OCI-LY3 (cell line): Measurements from ENCODE around the gene CES1.
"Not testable (repeated sequence)": the region's sequence is repeated elsewhere in the genome, so short reads cannot be mapped to it uniquely, and the experiment has no call there.

ENCODE experiments used
- H2AFZ ChIP-seq: fragments of 200-600, 300-600 bp; shearing (Covaris generic); 2 replicates; pipeline ENCODE4 v1.6.0; 2014; ENCODE audit warnings: antibody characterized with exemption, low read depth, low read length
- H3K27ac ChIP-seq: fragments of 200-600, 300-600 bp; sonication (generic); 2 replicates; pipeline ENCODE4 v1.5.1; 2014; ENCODE audit warnings: mild to moderate bottlenecking, low read length, moderate library complexity, mixed read lengths
- H3K27me3 ChIP-seq: fragments of 200-600, 300-600 bp; sonication (generic); 2 replicates; pipeline ENCODE4 v1.6.1; 2014; ENCODE audit warnings: low read depth, low read length, mixed read lengths
- H3K36me3 ChIP-seq: fragments of 200-600, 300-600 bp; sonication (generic); replicated peaks from 2 replicates; pipeline ENCODE3; 2014; ENCODE audit warnings: low read depth, low read length, mixed read lengths
- H3K4me1 ChIP-seq: fragments of 300-600, 200-600 bp; sonication (generic); 2 replicates; pipeline ENCODE4 v1.6.1; 2014; ENCODE audit warnings: low read length, mixed read lengths
- H3K4me2 ChIP-seq: fragments of 200-600, 300-600 bp; sonication (generic); 2 replicates; pipeline ENCODE4 v1.6.1; 2014; ENCODE audit warnings: low read length, mixed read lengths
- H3K4me3 ChIP-seq: fragments of 300-600, 200-600 bp; sonication (generic); 2 replicates; pipeline ENCODE4 v1.5.1; 2014; ENCODE audit warnings: antibody characterized with exemption, mild to moderate bottlenecking, low read length, moderate library complexity
- H3K79me2 ChIP-seq: fragments of 300-600, 200-600 bp; shearing (Covaris generic); 2 replicates; pipeline ENCODE4 v1.6.1; 2014; ENCODE audit warnings: mild to moderate bottlenecking, low read length, mixed read lengths
- H3K9ac ChIP-seq: fragments of 300-600, 200-600 bp; shearing (Covaris generic); 2 replicates; pipeline ENCODE4 v1.6.0; 2014; ENCODE audit warnings: mild to moderate bottlenecking, low read length, moderate library complexity
- H3K9me3 ChIP-seq: fragments of 200-600, 300-600 bp; shearing (Covaris generic); 2 replicates; pipeline ENCODE4 v1.6.1; 2014; ENCODE audit warnings: low read length, mixed read lengths; ENCODE audit not compliant: insufficient read depth
- H4K20me1 ChIP-seq: fragments of 200-600, 300-600 bp; sonication (generic); 2 replicates; pipeline ENCODE4 v1.6.1; 2016; ENCODE audit warnings: low read length, mixed read lengths; ENCODE audit not compliant: insufficient read depth
- EZH2phosphoT487 ChIP-seq: fragments of 200-600 bp; shearing (Covaris generic); IDR thresholded peaks from 2 replicates; pipeline ENCODE4 v1.6.1; 2018; ENCODE audit warnings: antibody characterized with exemption, mixed run types, low read depth
- TF ChIP-seq, protein P1 (sequence below): fragments of 200-600, 300-600 bp; sonication (generic); IDR thresholded peaks from 2 replicates; pipeline ENCODE4 v1.5.1; 2014; ENCODE audit warnings: antibody characterized with exemption, low read length, low read depth

Gene CES1

DNA sequence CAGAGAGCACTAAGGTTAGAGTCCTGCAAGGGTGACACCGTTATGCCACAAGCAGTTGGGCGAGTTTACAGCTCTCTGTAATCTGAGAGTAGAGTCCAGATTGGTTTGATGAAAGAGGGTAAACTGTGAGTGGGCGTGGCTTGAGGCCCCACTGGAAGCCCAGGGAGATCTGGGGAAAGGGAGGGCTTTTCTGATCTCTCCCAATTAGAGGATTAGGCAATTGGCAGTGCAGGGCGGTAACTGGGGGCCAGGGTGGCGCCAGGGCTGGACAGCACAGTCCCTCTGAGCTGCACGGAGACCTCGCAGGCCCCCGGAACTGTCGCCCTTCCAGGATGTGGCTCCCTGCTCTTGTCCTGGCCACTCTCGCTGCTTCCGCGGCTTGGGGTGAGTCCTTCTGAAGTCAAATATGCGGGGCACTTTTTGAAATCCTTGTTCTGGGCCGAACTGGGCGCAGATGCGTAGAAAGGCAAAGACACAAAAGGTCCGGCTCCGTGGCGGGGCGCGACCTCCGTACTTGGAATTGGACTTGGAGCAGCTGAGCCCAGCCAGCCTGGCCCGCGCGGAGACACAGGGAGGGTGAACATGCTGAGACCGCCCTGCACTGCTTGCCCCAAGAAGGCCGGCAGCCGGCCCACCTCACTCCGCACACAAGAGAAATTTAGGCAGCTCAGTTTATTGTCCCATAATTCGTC, 72.4 kb downstream of the CES1 start:
- no peak overlapping the region for H3K4me2 ChIP-seq
- no peaks in the 10 kb centered on the region for H3K9me3 ChIP-seq
- no peaks in the 10 kb centered on the region for H4K20me1 ChIP-seq
- H3K27me3 ChIP-seq = 0 out of 2 replicates have a peak, but pooled peaks cover 3% of the 10 kb centered on the region
- H3K4me1 ChIP-seq = no peaks in the 10 kb centered on the region
- no peak overlapping the region for H2AFZ ChIP-seq
- H3K27ac ChIP-seq = no peak overlapping the region
- TF ChIP-seq, protein P1, sequence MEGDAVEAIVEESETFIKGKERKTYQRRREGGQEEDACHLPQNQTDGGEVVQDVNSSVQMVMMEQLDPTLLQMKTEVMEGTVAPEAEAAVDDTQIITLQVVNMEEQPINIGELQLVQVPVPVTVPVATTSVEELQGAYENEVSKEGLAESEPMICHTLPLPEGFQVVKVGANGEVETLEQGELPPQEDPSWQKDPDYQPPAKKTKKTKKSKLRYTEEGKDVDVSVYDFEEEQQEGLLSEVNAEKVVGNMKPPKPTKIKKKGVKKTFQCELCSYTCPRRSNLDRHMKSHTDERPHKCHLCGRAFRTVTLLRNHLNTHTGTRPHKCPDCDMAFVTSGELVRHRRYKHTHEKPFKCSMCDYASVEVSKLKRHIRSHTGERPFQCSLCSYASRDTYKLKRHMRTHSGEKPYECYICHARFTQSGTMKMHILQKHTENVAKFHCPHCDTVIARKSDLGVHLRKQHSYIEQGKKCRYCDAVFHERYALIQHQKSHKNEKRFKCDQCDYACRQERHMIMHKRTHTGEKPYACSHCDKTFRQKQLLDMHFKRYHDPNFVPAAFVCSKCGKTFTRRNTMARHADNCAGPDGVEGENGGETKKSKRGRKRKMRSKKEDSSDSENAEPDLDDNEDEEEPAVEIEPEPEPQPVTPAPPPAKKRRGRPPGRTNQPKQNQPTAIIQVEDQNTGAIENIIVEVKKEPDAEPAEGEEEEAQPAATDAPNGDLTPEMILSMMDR = no peak
- H3K4me3 ChIP-seq = no peak overlapping the region
- no peaks in the 10 kb centered on the region for H3K79me2 ChIP-seq
- no peak overlapping the region for H3K9ac ChIP-seq
- H3K36me3 ChIP-seq = no peaks in the 10 kb centered on the region

DNA sequence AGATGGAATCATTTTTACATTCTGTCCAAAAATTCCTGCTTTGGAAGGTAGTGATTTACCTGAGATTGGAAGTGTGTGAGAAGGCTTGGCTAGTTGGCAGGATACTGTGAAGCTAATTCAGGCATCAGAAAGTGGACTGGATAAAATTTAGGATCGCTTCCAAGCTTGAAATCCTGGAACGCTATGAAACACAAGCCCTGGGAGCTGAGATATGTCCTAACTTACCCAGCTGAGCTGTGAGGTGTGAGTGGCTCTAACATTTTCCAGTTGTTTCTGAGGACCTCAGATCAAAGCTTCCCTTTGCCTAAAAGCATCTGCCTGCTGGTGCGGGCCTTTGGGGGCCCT, 73.0 kb downstream of the CES1 start:
- H3K4me1 ChIP-seq, H3K4me3 ChIP-seq, H3K79me2 ChIP-seq, H2AFZ ChIP-seq, H3K27ac ChIP-seq, H3K9ac ChIP-seq, H4K20me1 ChIP-seq, H3K36me3 ChIP-seq, H3K9me3 ChIP-seq, H3K4me2 ChIP-seq, H3K27me3 ChIP-seq: not testable (repeated sequence)

DNA sequence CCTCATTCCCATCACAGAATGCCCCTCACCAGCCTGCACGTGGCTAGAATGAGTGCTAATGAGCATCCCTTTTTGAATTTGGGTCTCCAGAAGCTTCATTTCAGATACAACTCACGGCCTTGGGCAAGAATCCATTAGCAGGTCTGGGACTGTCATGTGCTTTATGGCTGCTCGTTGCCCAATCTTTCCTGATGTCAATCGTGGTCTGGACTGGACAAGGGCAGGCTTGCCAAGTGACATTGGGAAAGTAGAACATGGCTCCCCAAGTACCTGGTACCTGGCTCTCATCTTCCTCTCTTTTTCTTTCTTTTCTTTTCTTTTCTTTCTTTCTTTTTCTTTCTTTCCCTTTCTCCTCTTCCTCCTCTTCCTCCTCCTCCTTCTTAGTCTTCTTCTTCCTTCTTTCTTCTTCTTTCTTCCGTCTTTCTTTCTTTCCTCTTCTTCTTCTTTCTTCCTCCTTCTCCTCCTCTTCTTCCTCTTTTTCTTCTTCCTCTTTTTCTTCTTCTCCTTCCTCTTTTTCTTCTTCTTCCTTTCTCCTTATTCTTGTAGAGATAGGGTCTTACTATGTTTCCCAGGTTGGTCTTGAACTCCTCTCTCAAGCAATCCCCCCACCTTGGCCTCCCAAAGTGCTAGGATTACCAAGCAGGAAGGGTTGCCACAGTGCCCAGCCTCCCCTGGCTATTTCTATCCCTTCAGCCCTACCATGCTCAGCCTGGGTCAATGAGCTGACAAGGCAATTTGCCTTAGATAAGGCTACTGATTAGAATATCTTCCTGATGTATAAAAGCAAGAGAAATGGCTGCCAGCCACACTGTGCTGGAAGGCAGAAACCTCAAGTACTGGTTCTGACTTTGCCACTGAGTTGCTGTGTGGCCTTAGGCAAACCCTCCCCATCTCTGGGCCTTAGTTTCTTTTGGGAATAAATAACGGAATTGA, 75.0 kb downstream of the CES1 start:
- H3K4me2 ChIP-seq, H3K27ac ChIP-seq, H3K27me3 ChIP-seq: not testable (repeated sequence)

DNA sequence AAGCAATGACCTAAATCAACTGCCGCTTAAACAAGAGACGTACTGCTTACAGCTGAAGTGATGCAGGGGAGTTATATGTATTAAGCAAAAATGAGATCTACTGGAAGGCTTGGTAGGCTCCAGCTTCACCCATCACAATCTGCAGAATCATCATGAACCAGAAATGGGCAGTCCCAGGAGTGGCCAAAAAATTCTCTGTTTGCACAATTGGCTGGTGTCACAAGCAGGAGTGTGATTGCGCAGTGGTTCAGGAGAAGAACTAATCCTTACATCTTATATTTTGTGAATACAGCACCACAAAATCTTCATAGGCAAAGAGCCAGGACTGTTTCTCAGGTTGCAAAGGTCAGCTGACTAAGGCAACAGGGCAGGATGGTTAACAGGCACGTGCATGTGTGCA, 75.9 kb downstream of the CES1 start:
- Histone ChIP-seq H3K4me1 (peaks cover 16% of the 10 kb centered on the region), H3K9me3 (no peaks in the 10 kb centered on the region; the same call in 1 of the 2 replicates), H3K4me3 (no peak overlapping the region), H3K9ac (no peak overlapping the region), H3K27ac (no peak overlapping the region), H3K27me3 (0 out of 2 replicates have a peak, but pooled peaks cover 3% of the 10 kb centered on the region), H2AFZ (no peak overlapping the region), H3K36me3 (peaks cover 3% of the 10 kb centered on the region), H4K20me1 (no peaks in the 10 kb centered on the region), H3K4me2 (no peak overlapping the region), H3K79me2 (no peaks in the 10 kb centered on the region)
- no peak for TF ChIP-seq EZH2phosphoT487
- TF ChIP-seq, protein P1 = no peak

More for the DNA sequence above, 75.0 kb downstream of the CES1 start:
- not testable (repeated sequence) for H4K20me1 ChIP-seq, H3K9me3 ChIP-seq, H3K9ac ChIP-seq, H2AFZ ChIP-seq, H3K79me2 ChIP-seq, H3K36me3 ChIP-seq, H3K4me3 ChIP-seq
- peaks cover 11% of the 10 kb centered on the region for H3K4me1 ChIP-seq

DNA sequence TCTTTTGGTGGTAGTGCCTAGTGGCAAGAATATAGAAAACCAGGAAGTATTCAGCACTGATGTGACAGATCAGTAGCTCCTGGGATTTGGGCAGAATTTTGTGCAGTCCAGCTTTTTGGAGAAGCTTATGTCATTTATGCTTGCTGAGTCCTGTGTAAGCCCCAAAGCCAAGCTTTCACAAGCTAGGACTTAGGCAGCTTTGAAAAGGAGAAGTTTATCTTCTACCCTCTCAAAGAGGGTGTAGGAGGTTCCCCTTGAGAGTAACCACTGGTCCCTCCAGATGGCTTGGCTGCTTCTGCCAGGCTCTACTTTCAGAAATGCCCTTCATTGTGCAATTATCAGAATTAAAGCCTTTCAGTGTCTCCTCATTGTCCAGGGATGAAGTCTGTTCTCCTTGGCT, 78.8 kb downstream of the CES1 start:
- Histone ChIP-seq H3K4me3 (no peak overlapping the region), H3K27me3 (0 out of 2 replicates have a peak, but pooled peaks cover under 1% of the 10 kb centered on the region), H2AFZ (no peak overlapping the region), H3K27ac (peak overlapping the region; percentile 56; the same call in 1 of the 2 replicates), H3K79me2 (no peaks in the 10 kb centered on the region), H3K4me2 (no peak overlapping the region), H4K20me1 (no peaks in the 10 kb centered on the region), H3K9ac (no peak overlapping the region), H3K4me1 (peaks cover 16% of the 10 kb centered on the region), H3K9me3 (no peaks in the 10 kb centered on the region; the same call in 1 of the 2 replicates), H3K36me3 (peaks cover 3% of the 10 kb centered on the region)
- TF ChIP-seq, protein P1 = no peak
- no peak for TF ChIP-seq EZH2phosphoT487

DNA sequence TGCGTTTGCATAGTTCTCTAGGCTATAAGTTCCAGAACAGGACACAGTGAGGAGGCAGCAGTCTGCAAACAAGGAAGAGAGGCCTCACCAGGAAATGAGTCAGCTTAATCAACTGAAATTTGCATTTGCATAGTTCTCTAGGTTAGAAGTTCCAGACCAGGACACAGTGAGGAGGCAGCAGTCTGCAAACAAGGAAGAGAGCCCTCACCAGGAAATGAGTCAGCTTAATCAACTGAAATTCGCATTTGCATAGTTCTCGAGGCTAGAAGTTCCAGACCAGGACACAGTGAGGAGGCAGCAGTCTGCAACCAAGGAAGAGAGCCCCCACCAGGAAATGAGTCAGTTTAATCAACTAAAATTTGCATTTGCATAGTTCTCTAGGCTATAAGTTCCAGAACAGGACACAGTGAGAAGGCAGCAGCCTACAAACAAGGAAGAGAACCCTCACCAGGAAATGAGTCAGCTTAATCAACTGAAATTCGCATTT, 79.7 kb downstream of the CES1 start:
- Histone ChIP-seq H3K27ac (peak overlapping the region; percentile 56), H3K4me1 (peaks cover 16% of the 10 kb centered on the region)
- not testable (repeated sequence) for H3K4me3 ChIP-seq, H3K9ac ChIP-seq, H3K79me2 ChIP-seq, H4K20me1 ChIP-seq, H3K36me3 ChIP-seq, H3K9me3 ChIP-seq, H3K27me3 ChIP-seq, H2AFZ ChIP-seq, H3K4me2 ChIP-seq
